Measurements from ENCODE around the gene DOK1. TPM values are rescaled to one million over a fixed set of nuclear protein-coding genes. Genes with fewer than 3 reads are reported as not detected.

DOK1 gene
- total RNA-seq, 2 donors from 2014 or later, result 20.9 to 26.5 TPM

GRCh38 chr2:74582184-74582583 lies 27.7 kb downstream of the DOK1 start:
- Histone ChIP-seq H3K36me3 (no peaks in the 10 kb centered on the region), H3K4me3 (no peak overlapping the region), H3K27ac (no peak overlapping the region), H3K4me1 (no peaks in the 10 kb centered on the region), H3K27me3 (no peaks in the 10 kb centered on the region), H3K9ac (ENCODE audit: low read depth in 2 of 2, low read length in 2 of 2) (no peak overlapping the region), H3K9me3 (no peaks in the 10 kb centered on the region)
- DNase-seq, result no peak
- TF ChIP-seq CTCF (IDR thresholded peaks at IDR 0.05), result no peak
- intact Hi-C loops (cut with DNase I), result no loop called here

GRCh38 chr2:74583504-74583903 lies 29.0 kb downstream of the DOK1 start:
- H3K9ac ChIP-seq (ENCODE audit: low read depth in 2 of 2, low read length in 2 of 2), result no peak overlapping the region
- TF ChIP-seq CTCF (IDR thresholded peaks at IDR 0.05), result no peak
- intact Hi-C loops (cut with DNase I), result no loop called here
- H3K4me3 ChIP-seq, result no peak overlapping the region
- no peak for DNase-seq
- H3K36me3 ChIP-seq, result no peaks in the 10 kb centered on the region
- no peaks in the 10 kb centered on the region for H3K9me3 ChIP-seq
- no peak overlapping the region for H3K27ac ChIP-seq
- no peaks in the 10 kb centered on the region for H3K4me1 ChIP-seq
- H3K27me3 ChIP-seq, result no peaks in the 10 kb centered on the region

GRCh38 chr2:74584088-74584645 lies 29.6 kb downstream of the DOK1 start:
- Histone ChIP-seq H3K27ac (no peak overlapping the region), H3K36me3 (no peaks in the 10 kb centered on the region), H3K27me3 (no peaks in the 10 kb centered on the region), H3K4me3 (no peak overlapping the region), H3K4me1 (no peaks in the 10 kb centered on the region), H3K9ac (ENCODE audit: low read depth in 2 of 2, low read length in 2 of 2) (no peak overlapping the region), H3K9me3 (no peaks in the 10 kb centered on the region)
- no peak for TF ChIP-seq CTCF (IDR thresholded peaks at IDR 0.05)
- no peak for DNase-seq
- intact Hi-C loops (cut with DNase I), result no loop called here

- H3K4me3 ChIP-seq, result no peak overlapping the region
- TF ChIP-seq CTCF (IDR thresholded peaks at IDR 0.05), result no peak
- no peaks in the 10 kb centered on the region for H3K9me3 ChIP-seq
- H3K4me1 ChIP-seq, result no peaks in the 10 kb centered on the region
- no peaks in the 10 kb centered on the region for H3K36me3 ChIP-seq
- no peaks in the 10 kb centered on the region for H3K27me3 ChIP-seq
- DNase-seq, result no peak
- no peak overlapping the region for H3K9ac ChIP-seq (ENCODE audit: low read depth in 2 of 2, low read length in 2 of 2)
- intact Hi-C loops (cut with DNase I), result loop anchor here (2.0 kb wide), 1 partner anchor 103 kb away; the partner anchor contains the start of genes CCDC142 and TTC31
- H3K27ac ChIP-seq, result no peak overlapping the region
These were observed 31.1 kb downstream of the DOK1 start for GRCh38 chr2:74585406-74586185.

- no peaks in the 10 kb centered on the region for H3K36me3 ChIP-seq
- intact Hi-C loops (cut with DNase I), result loop anchor here (2.0 kb wide), 1 partner anchor 105 kb away; the partner anchor contains the start of genes CCDC142 and TTC31
- H3K4me3 ChIP-seq, result no peak overlapping the region
- DNase-seq, result peak; percentile 70
- H3K9me3 ChIP-seq, result no peaks in the 10 kb centered on the region
- peak; percentile 42 for TF ChIP-seq CTCF (IDR thresholded peaks at IDR 0.05)
- H3K27ac ChIP-seq, result no peak overlapping the region
- H3K27me3 ChIP-seq, result no peaks in the 10 kb centered on the region
- H3K4me1 ChIP-seq, result no peaks in the 10 kb centered on the region
- peak overlapping the region in 1 of 2 donors; percentile 39 for H3K9ac ChIP-seq (ENCODE audit: low read depth in 2 of 2, low read length in 2 of 2)
These were observed 33.3 kb downstream of the DOK1 start for GRCh38 chr2:74587664-74588277.
